ENCODE results near the gene EFNA4. TPM values are rescaled to one million over a fixed set of nuclear protein-coding genes. Genes with fewer than 3 reads are reported as not detected.

Gene EFNA4
- total and polyA plus RNA-seq, 2 donors (not counting 1 experiment from before 2014, with no cell fraction given): 8.4 to 10.6 TPM

Other genes starting within 250 kb of the EFNA4 start
- gene KCNN3, start 193.5 kb upstream of the EFNA4 start, total RNA-seq: 0.17 and 0.29 TPM in 2 replicates
- gene KCNN3, start 193.5 kb upstream of the EFNA4 start, polyA plus RNA-seq: 0.56 and 0.82 TPM in 2 replicates
- gene PMVK, start 127.0 kb upstream of the EFNA4 start, total RNA-seq: 15.0 TPM in 2 replicates
- 11.9 and 15.4 TPM in 2 replicates for gene PMVK, start 127.0 kb upstream of the EFNA4 start, polyA plus RNA-seq
- 212 and 219 TPM in 2 replicates for gene PBXIP1, start 107.6 kb upstream of the EFNA4 start, total RNA-seq
- 77.6 and 88.8 TPM in 2 replicates for gene PBXIP1, start 107.6 kb upstream of the EFNA4 start, polyA plus RNA-seq
- gene PYGO2, start 102.0 kb upstream of the EFNA4 start, total RNA-seq: 47.5 and 52.7 TPM in 2 replicates
- gene PYGO2, start 102.0 kb upstream of the EFNA4 start, polyA plus RNA-seq: 13.0 and 22.2 TPM in 2 replicates
- gene SHC1, start 93.0 kb upstream of the EFNA4 start, total RNA-seq: 59.0 and 61.4 TPM in 2 replicates
- gene SHC1, start 93.0 kb upstream of the EFNA4 start, polyA plus RNA-seq: 50.1 and 64.0 TPM in 2 replicates
- 16.8 and 17.5 TPM in 2 replicates for gene CKS1B, start 89.1 kb upstream of the EFNA4 start, total RNA-seq
- gene CKS1B, start 89.1 kb upstream of the EFNA4 start, polyA plus RNA-seq: 24.4 and 33.0 TPM in 2 replicates
- gene FLAD1, start 80.4 kb upstream of the EFNA4 start, total RNA-seq: 49.6 and 51.4 TPM in 2 replicates
- 68.9 and 83.0 TPM in 2 replicates for gene FLAD1, start 80.4 kb upstream of the EFNA4 start, polyA plus RNA-seq
- gene LENEP, start 70.2 kb upstream of the EFNA4 start, total RNA-seq: 1.7 and 2.0 TPM in 2 replicates
- not detected in 2 replicates for gene LENEP, start 70.2 kb upstream of the EFNA4 start, polyA plus RNA-seq
- 55.7 and 66.0 TPM in 2 replicates for gene ZBTB7B, start 60.9 kb upstream of the EFNA4 start, total RNA-seq
- 56.4 and 67.3 TPM in 2 replicates for gene ZBTB7B, start 60.9 kb upstream of the EFNA4 start, polyA plus RNA-seq
- gene DCST2, start 30.0 kb upstream of the EFNA4 start, total RNA-seq: 0.89 and 0.90 TPM in 2 replicates
- gene DCST2, start 30.0 kb upstream of the EFNA4 start, polyA plus RNA-seq: 2.9 and 5.4 TPM in 2 replicates
- not detected in 2 replicates for gene DCST1, start 29.9 kb upstream of the EFNA4 start, total RNA-seq
- 0.22 and 0.52 TPM in 2 replicates for gene DCST1, start 29.9 kb upstream of the EFNA4 start, polyA plus RNA-seq
- gene ADAM15, start 12.4 kb upstream of the EFNA4 start, total RNA-seq: 14.6 and 17.0 TPM in 2 replicates
- 28.4 and 35.1 TPM in 2 replicates for gene ADAM15, start 12.4 kb upstream of the EFNA4 start, polyA plus RNA-seq
- 1.6 and 3.7 TPM in 2 replicates for gene EFNA3, start 15.1 kb downstream of the EFNA4 start, total RNA-seq
- gene EFNA3, start 15.1 kb downstream of the EFNA4 start, polyA plus RNA-seq: 1.8 and 3.2 TPM in 2 replicates
- 0.56 TPM in 1 of 2 replicates, not detected in the other for gene EFNA1, start 64.1 kb downstream of the EFNA4 start, total RNA-seq
- gene EFNA1, start 64.1 kb downstream of the EFNA4 start, polyA plus RNA-seq: 0.28 and 1.5 TPM in 2 replicates
- 61.3 and 62.8 TPM in 2 replicates for gene SLC50A1, start 72.1 kb downstream of the EFNA4 start, total RNA-seq
- gene SLC50A1, start 72.1 kb downstream of the EFNA4 start, polyA plus RNA-seq: 86.8 and 109 TPM in 2 replicates
- gene DPM3, start 76.8 kb downstream of the EFNA4 start, total RNA-seq: 39.9 and 41.7 TPM in 2 replicates
- 68.0 and 97.3 TPM in 2 replicates for gene DPM3, start 76.8 kb downstream of the EFNA4 start, polyA plus RNA-seq
- gene KRTCAP2, start 109.6 kb downstream of the EFNA4 start, total RNA-seq: 136 and 151 TPM in 2 replicates
- 190 and 259 TPM in 2 replicates for gene KRTCAP2, start 109.6 kb downstream of the EFNA4 start, polyA plus RNA-seq
- 1.3 and 2.6 TPM in 2 replicates for gene TRIM46, start 110.1 kb downstream of the EFNA4 start, total RNA-seq
- gene TRIM46, start 110.1 kb downstream of the EFNA4 start, polyA plus RNA-seq: 3.4 TPM in 2 replicates
- 26.0 and 28.6 TPM in 2 replicates for gene THBS3, start 144.2 kb downstream of the EFNA4 start, total RNA-seq
- 28.0 and 34.3 TPM in 2 replicates for gene THBS3, start 144.2 kb downstream of the EFNA4 start, polyA plus RNA-seq
- gene MTX1, start 145.0 kb downstream of the EFNA4 start, total RNA-seq: 18.4 and 19.0 TPM in 2 replicates
- gene MTX1, start 145.0 kb downstream of the EFNA4 start, polyA plus RNA-seq: 34.2 and 40.4 TPM in 2 replicates
- gene ENTREP3, start 191.7 kb downstream of the EFNA4 start, total RNA-seq: 13.5 and 15.2 TPM in 2 replicates
- 5.3 and 7.6 TPM in 2 replicates for gene ENTREP3, start 191.7 kb downstream of the EFNA4 start, polyA plus RNA-seq
- 69.6 and 79.8 TPM in 2 replicates for gene SCAMP3, start 198.6 kb downstream of the EFNA4 start, total RNA-seq
- gene SCAMP3, start 198.6 kb downstream of the EFNA4 start, polyA plus RNA-seq: 80.5 and 107 TPM in 2 replicates
- gene CLK2, start 209.8 kb downstream of the EFNA4 start, total RNA-seq: 136 and 152 TPM in 2 replicates
- gene CLK2, start 209.8 kb downstream of the EFNA4 start, polyA plus RNA-seq: 159 and 161 TPM in 2 replicates
- gene HCN3, start 213.7 kb downstream of the EFNA4 start, total RNA-seq: 9.0 and 9.2 TPM in 2 replicates
- gene HCN3, start 213.7 kb downstream of the EFNA4 start, polyA plus RNA-seq: 6.2 TPM in 2 replicates
- gene PKLR, start 237.7 kb downstream of the EFNA4 start, total RNA-seq: not detected in 2 replicates
- gene PKLR, start 237.7 kb downstream of the EFNA4 start, polyA plus RNA-seq: not detected in 2 replicates
- gene FDPS, start 245.1 kb downstream of the EFNA4 start, total RNA-seq: 128 and 141 TPM in 2 replicates
- 88.3 and 100 TPM in 2 replicates for gene FDPS, start 245.1 kb downstream of the EFNA4 start, polyA plus RNA-seq